DOHH2 (cell line): Measurements from ENCODE around the gene PRKN.

Source experiments
- CTCF ChIP-seq: fragments of 200-600 bp; sonication (generic); IDR thresholded peaks from one replicate; pipeline ENCODE4 v1.5.1; 2014; ENCODE audit warnings: antibody characterized with exemption, mild to moderate bottlenecking, low read depth, low read length; ENCODE audit not compliant: poor library complexity, severe bottlenecking
- EZH2phosphoT487 ChIP-seq: fragments of 200-600 bp; sonication (generic); IDR thresholded peaks from 2 replicates; pipeline ENCODE4 v1.6.1; 2017; ENCODE audit warnings: borderline replicate concordance, mild to moderate bottlenecking, antibody characterized with exemption, low read length, moderate library complexity, mixed read lengths

- TF ChIP-seq CTCF (no peak), EZH2phosphoT487 (no peak)
These were observed 5.3 kb downstream of the PRKN start for GRCh38 chr6:162722226-162722625.
